GM18858 (cell line): Measurements from ENCODE around the gene C3orf38.
"Not testable (repeated sequence)": the region's sequence is repeated elsewhere in the genome, so short reads cannot be mapped to it uniquely, and the experiment has no call there.

Source experiments
- ATAC-seq: cut with Tn5 transposase; IDR thresholded peaks from one replicate; pipeline ENCODE4 v1.9.1; 2021; ENCODE audit not compliant: unreplicated experiment

C3orf38 gene

GRCh38 chr3:88149509-88150362 lies at the start of gene C3orf38:
C3orf38 (plus strand) TSS chr3:88149959; CDS start chr3:88150053, 94 bp downstream.
- peak; percentile 62 for ATAC-seq

GRCh38 chr3:88101142-88101541 lies 48.6 kb upstream of the C3orf38 start:
- ATAC-seq = peak; percentile 82

- no peak for ATAC-seq
Observed at GRCh38 chr3:88105325-88105724, 44.4 kb upstream of the C3orf38 start.

- ATAC-seq = peak; percentile 36
Observed at GRCh38 chr3:88112289-88112688, 37.5 kb upstream of the C3orf38 start.

GRCh38 chr3:88113311-88114162 lies 36.2 kb upstream of the C3orf38 start:
- ATAC-seq = peak; percentile 91

GRCh38 chr3:88114878-88115549 lies 34.7 kb upstream of the C3orf38 start:
- ATAC-seq = no peak

GRCh38 chr3:88117683-88118082 lies 32.1 kb upstream of the C3orf38 start:
- ATAC-seq = no peak

GRCh38 chr3:88118603-88119002 lies 31.2 kb upstream of the C3orf38 start:
- ATAC-seq = not testable (repeated sequence)

- no peak for ATAC-seq
Observed at GRCh38 chr3:88123526-88123925, 26.2 kb upstream of the C3orf38 start.

GRCh38 chr3:88131695-88132094 lies 18.1 kb upstream of the C3orf38 start:
- no peak for ATAC-seq

- ATAC-seq = no peak
Observed at GRCh38 chr3:88132894-88133293, 16.9 kb upstream of the C3orf38 start.

- no peak for ATAC-seq
Observed at GRCh38 chr3:88133711-88134263, 16.0 kb upstream of the C3orf38 start.

- no peak for ATAC-seq
Observed at GRCh38 chr3:88137836-88138235, 11.9 kb upstream of the C3orf38 start.

- ATAC-seq = peak; percentile 4
Observed at GRCh38 chr3:88141458-88142083, 8.2 kb upstream of the C3orf38 start.

- ATAC-seq = peak; percentile 36
Observed at GRCh38 chr3:88142094-88142624, 7.6 kb upstream of the C3orf38 start.

- no peak for ATAC-seq
Observed at GRCh38 chr3:88147261-88147660, 2.5 kb upstream of the C3orf38 start.

- ATAC-seq = no peak
Observed at GRCh38 chr3:88148651-88149050, 1.1 kb upstream of the C3orf38 start.

- peak; percentile 5 for ATAC-seq
Observed at GRCh38 chr3:88149101-88149508, 654 bp upstream of the C3orf38 start.

- peak; percentile 15 for ATAC-seq
Observed at GRCh38 chr3:88150371-88150770, 612 bp downstream of the C3orf38 start.

- no peak for ATAC-seq
Observed at GRCh38 chr3:88150806-88151205, 1.0 kb downstream of the C3orf38 start.
